ENCODE measurements around the gene SRPX2.

SRPX2 gene

DNA sequence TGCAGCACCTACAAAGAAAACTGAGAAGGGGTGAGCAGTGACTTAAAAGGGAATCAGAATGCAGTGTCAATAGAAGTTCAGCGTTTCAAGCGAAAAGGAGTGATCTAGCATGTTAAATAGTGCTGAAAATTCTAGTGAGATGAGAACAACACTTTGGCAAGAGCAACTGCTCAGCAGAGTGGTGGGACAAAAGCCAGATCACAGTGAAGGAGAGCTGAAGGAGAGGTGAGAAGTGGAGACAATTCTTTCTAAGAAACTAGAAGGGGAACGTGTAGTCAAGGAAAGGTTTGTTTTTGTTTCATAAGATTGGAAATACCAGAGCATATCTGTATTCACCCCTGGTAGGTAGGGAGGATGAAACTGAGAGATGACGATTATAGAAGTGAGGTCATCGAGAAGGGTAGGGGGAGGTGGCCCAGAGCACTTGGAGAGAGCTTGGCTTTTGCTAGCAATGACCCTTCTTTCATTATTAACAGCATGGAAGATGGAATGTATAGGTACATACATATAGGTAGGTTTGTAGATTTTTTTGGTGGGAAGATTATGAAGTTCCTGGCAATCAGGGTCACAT is 33.7 kb downstream of the SRPX2 start:
- no peak overlapping the region for H3K4me3 ChIP-seq
- no peak overlapping the region for H3K27ac ChIP-seq
- H3K9me3 ChIP-seq (ENCODE audit: low read depth, low read length) = no peaks in the 10 kb centered on the region
- no peak for DNase-seq (ENCODE audit: low read depth, low spot score)
- H3K36me3 ChIP-seq (ENCODE audit: insufficient read depth, low read length) = no peaks in the 10 kb centered on the region
- H3K9ac ChIP-seq (ENCODE audit: insufficient read length) = no peak overlapping the region
- TF ChIP-seq EZH2 (IDR thresholded peaks at IDR 0.05) (no peak), POLR2AphosphoS5 (IDR thresholded peaks at IDR 0.05; ENCODE audit: borderline replicate concordance, low read depth, low read length) (no peak), FOXP2 (optimal IDR thresholded peaks at IDR 0.05; ENCODE audit: control extremely low read depth, extremely low read length, insufficient read depth) (no peak)

DNA sequence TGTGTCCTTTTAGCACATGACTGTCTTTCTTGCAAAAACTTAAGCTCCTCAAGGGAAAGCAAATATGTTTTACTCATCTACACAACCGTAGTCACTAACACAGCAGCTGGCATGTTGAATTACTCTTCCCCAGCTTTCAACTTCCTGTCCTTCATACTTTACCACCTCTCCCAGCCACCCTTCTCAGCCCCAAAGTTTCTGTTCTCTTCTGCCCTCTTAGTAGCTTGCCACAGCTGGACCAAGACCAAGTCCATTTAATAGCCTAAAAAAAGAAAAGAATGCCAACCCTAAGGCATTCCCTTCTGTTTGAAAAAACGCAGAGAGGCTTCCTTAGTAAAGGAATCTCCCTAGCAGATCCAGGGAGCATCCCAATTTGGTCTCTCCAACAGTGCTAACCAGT is 36.8 kb downstream of the SRPX2 start:
- no peak for DNase-seq (ENCODE audit: low read depth, low spot score)
- no peaks in the 10 kb centered on the region for H3K9me3 ChIP-seq (ENCODE audit: low read depth, low read length)
- no peak for TF ChIP-seq EZH2 (IDR thresholded peaks at IDR 0.05)
- H3K27ac ChIP-seq = no peak overlapping the region
- no peaks in the 10 kb centered on the region for H3K36me3 ChIP-seq (ENCODE audit: insufficient read depth, low read length)
- H3K9ac ChIP-seq (ENCODE audit: insufficient read length) = no peak overlapping the region
- no peak overlapping the region for H3K4me3 ChIP-seq

DNA sequence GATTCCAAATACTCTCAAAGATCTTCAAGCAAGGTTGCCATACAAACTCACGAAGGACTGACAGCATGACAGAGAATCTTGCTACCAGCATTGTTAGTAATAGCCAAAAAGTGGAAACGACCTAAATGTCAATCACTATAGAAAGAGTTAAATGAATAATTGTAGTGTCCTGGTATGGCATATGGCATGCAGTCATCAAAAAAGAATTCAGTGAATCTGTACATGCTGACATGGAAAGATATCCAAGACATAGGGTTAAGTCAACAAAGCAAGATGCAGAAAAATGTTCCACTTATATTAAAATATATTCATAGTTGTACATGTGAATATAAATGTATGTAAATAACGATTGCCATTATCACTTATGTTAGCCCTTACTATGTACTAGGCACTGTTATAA is 37.6 kb downstream of the SRPX2 start:
- TF ChIP-seq POLR2AphosphoS5 (IDR thresholded peaks at IDR 0.05; ENCODE audit: borderline replicate concordance, low read depth, low read length) (no peak), FOXP2 (optimal IDR thresholded peaks at IDR 0.05; ENCODE audit: control extremely low read depth, extremely low read length, insufficient read depth) (no peak), EZH2 (IDR thresholded peaks at IDR 0.05) (no peak)
- H3K9ac ChIP-seq (ENCODE audit: insufficient read length) = no peak overlapping the region
- no peaks in the 10 kb centered on the region for H3K36me3 ChIP-seq (ENCODE audit: insufficient read depth, low read length)
- no peak for DNase-seq (ENCODE audit: low read depth, low spot score)
- no peak overlapping the region for H3K27ac ChIP-seq
- no peak overlapping the region for H3K4me3 ChIP-seq
- H3K9me3 ChIP-seq (ENCODE audit: low read depth, low read length) = no peaks in the 10 kb centered on the region

DNA sequence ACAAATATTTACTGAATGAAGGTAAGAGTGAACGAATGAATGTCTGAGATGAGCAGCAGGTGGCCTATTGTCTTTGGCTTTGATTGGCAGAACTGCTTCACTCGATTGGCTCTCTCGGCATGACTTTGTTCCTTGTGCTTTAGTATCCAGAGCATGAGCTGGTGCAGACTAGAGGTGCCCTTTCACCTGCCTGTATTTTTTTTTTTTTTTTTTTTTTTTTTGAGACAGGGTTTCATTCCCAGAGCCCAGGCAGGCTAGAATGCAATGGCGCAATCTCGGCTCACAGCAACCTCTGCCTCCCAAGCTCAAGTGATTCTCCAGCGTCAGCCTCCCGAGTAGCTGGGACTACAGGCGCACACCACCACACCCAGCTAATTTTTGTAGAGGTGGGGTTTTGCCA is 38.9 kb downstream of the SRPX2 start:
- H3K27ac ChIP-seq = no peak overlapping the region
- TF ChIP-seq POLR2AphosphoS5 (IDR thresholded peaks at IDR 0.05; ENCODE audit: borderline replicate concordance, low read depth, low read length) (no peak), EZH2 (IDR thresholded peaks at IDR 0.05) (no peak), FOXP2 (optimal IDR thresholded peaks at IDR 0.05; ENCODE audit: control extremely low read depth, extremely low read length, insufficient read depth) (no peak)
- DNase-seq (ENCODE audit: low read depth, low spot score) = no peak
- no peak overlapping the region for H3K4me3 ChIP-seq
- no peaks in the 10 kb centered on the region for H3K36me3 ChIP-seq (ENCODE audit: insufficient read depth, low read length)
- no peak overlapping the region for H3K9ac ChIP-seq (ENCODE audit: insufficient read length)
- no peaks in the 10 kb centered on the region for H3K9me3 ChIP-seq (ENCODE audit: low read depth, low read length)

DNA sequence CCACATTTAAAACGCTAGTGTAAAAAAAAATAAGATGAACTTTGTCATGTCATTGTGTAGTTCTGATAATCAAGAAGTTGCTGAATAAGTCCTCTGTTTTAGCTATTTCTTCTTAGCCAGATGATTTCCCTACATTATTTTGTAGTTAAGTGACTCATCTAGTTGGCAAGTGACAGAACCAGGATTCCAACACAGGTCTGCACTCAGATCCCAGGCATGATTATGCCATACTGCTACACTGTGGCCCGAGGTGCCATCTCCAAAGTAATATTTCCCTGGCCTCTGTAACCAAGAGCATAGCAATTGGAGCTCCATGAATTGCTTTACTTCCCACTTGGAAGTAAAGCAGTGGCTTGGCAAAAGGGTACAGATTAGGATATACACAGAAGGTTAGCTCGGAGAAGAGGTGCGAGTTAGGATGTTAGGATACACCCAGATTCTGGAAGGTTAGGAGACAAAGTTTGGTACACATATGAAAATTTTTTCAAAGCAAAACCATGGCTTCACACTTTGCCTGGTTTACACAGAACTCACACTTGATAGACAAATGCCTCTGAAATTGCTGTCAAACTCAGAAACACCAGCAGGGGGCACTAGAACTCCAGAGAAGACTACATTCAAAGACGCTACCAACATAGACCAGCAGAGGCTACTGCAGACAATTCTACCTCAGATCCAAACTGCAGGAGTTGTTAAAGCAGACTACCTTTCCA is 41.4 kb downstream of the SRPX2 start:
- H3K36me3 ChIP-seq (ENCODE audit: insufficient read depth, low read length) = no peaks in the 10 kb centered on the region

DNA sequence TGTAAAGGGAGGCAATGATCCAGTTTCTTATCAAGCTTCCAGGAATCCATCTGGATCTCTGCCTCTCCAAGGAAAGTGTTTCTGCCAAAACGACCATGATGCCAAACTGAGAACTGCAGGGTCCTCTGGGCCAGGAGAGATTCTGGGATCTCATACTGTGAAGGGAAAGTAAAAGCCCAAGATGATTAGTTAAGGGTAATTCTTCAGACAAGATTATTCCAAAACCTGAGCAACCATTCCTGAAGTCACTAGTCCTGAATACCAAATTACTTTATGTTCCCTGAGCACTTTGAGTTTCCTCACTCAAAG is 42.0 kb downstream of the SRPX2 start:
- H3K9me3 ChIP-seq (ENCODE audit: low read depth, low read length) = no peaks in the 10 kb centered on the region
- no peak overlapping the region for H3K4me3 ChIP-seq
- TF ChIP-seq EZH2 (IDR thresholded peaks at IDR 0.05) (no peak), FOXP2 (optimal IDR thresholded peaks at IDR 0.05; ENCODE audit: control extremely low read depth, extremely low read length, insufficient read depth) (no peak), POLR2AphosphoS5 (IDR thresholded peaks at IDR 0.05; ENCODE audit: borderline replicate concordance, low read depth, low read length) (no peak)
- H3K9ac ChIP-seq (ENCODE audit: insufficient read length) = no peak overlapping the region
- H3K36me3 ChIP-seq (ENCODE audit: insufficient read depth, low read length) = no peaks in the 10 kb centered on the region
- no peak for DNase-seq (ENCODE audit: low read depth, low spot score)
- no peak overlapping the region for H3K27ac ChIP-seq

More for the DNA sequence above, 41.4 kb downstream of the SRPX2 start:
- Histone ChIP-seq H3K9ac (ENCODE audit: insufficient read length) (no peak overlapping the region), H3K27ac (no peak overlapping the region), H3K4me3 (no peak overlapping the region), H3K9me3 (ENCODE audit: low read depth, low read length) (no peaks in the 10 kb centered on the region)
- peak; percentile 66 for DNase-seq (ENCODE audit: low read depth, low spot score)
- TF ChIP-seq POLR2AphosphoS5 (IDR thresholded peaks at IDR 0.05; ENCODE audit: borderline replicate concordance, low read depth, low read length) (no peak), FOXP2 (optimal IDR thresholded peaks at IDR 0.05; ENCODE audit: control extremely low read depth, extremely low read length, insufficient read depth) (no peak), EZH2 (IDR thresholded peaks at IDR 0.05) (no peak)

DNA sequence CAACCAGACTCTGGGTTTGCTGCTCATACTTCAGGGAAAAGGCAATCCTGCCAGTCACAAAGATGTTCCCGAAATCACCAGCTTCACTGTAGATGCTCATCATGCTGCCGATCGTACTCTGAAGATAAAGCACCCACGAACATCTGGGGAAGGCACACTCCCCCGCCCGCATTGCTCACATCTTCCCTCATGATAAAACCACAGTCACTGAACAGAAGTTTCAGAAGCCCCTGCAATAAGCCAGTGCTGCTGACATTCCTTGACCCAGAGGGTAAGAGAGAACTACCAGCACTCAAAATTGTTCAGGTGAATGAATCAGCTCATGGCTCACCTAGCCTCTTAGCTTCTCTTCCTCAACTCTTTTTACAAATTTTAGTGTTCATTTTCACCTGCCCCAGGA is 43.1 kb downstream of the SRPX2 start:
- no peak overlapping the region for H3K4me3 ChIP-seq
- no peak for TF ChIP-seq FOXP2 (optimal IDR thresholded peaks at IDR 0.05; ENCODE audit: control extremely low read depth, extremely low read length, insufficient read depth)
- TF ChIP-seq EZH2 (IDR thresholded peaks at IDR 0.05) = no peak
- TF ChIP-seq POLR2AphosphoS5 (IDR thresholded peaks at IDR 0.05; ENCODE audit: borderline replicate concordance, low read depth, low read length) = no peak
- DNase-seq (ENCODE audit: low read depth, low spot score) = no peak
- H3K9me3 ChIP-seq (ENCODE audit: low read depth, low read length) = no peaks in the 10 kb centered on the region
- no peak overlapping the region for H3K27ac ChIP-seq
- no peak overlapping the region for H3K9ac ChIP-seq (ENCODE audit: insufficient read length)
- H3K36me3 ChIP-seq (ENCODE audit: insufficient read depth, low read length) = no peaks in the 10 kb centered on the region

DNA sequence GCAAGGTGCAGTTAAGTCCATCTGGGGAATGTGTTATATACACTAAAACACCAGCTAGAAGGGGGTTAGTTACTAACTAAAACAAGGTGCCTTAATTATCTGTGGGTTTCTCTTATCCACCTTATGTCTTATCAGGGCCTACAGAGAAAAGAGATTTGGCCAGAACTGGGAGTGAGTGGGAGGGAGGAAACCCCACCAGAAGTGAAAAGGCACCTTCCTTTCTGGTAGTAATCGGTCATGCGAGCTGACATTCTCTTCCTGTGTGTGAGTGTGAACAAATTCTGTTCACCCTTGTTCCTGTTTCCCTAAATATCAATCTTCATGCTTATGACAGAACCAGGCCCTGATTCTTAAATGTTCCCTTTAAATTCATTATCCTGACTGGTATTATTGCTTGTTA is 43.5 kb downstream of the SRPX2 start:
- no peak overlapping the region for H3K4me3 ChIP-seq
- no peak overlapping the region for H3K27ac ChIP-seq
- no peaks in the 10 kb centered on the region for H3K9me3 ChIP-seq (ENCODE audit: low read depth, low read length)
- TF ChIP-seq POLR2AphosphoS5 (IDR thresholded peaks at IDR 0.05; ENCODE audit: borderline replicate concordance, low read depth, low read length) (no peak), EZH2 (IDR thresholded peaks at IDR 0.05) (no peak), FOXP2 (optimal IDR thresholded peaks at IDR 0.05; ENCODE audit: control extremely low read depth, extremely low read length, insufficient read depth) (no peak)
- no peak overlapping the region for H3K9ac ChIP-seq (ENCODE audit: insufficient read length)
- DNase-seq (ENCODE audit: low read depth, low spot score) = no peak
- H3K36me3 ChIP-seq (ENCODE audit: insufficient read depth, low read length) = no peaks in the 10 kb centered on the region

DNA sequence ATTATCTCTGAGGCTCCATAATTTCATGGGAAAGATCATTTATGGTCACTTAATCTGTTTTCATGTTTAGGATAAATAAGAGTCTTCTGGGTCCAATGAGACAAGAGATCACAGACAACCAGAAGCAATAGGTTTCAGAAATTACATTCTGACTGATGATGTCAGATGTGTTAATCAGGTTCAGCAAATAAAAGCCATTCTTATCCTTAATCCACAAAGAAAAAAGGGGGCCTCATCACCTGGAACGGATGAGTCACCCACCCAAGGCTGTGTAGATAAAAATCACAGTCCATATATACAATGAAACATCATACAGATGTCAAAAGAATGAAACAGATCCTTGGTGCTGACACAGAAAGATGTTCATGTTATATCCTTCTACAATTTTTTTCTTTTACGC is 51.3 kb downstream of the SRPX2 start:
- no peak overlapping the region for H3K9ac ChIP-seq (ENCODE audit: insufficient read length)
- no peak for DNase-seq (ENCODE audit: low read depth, low spot score)
- H3K36me3 ChIP-seq (ENCODE audit: insufficient read depth, low read length) = no peaks in the 10 kb centered on the region
- H3K4me3 ChIP-seq = no peak overlapping the region
- no peaks in the 10 kb centered on the region for H3K9me3 ChIP-seq (ENCODE audit: low read depth, low read length)
- no peak overlapping the region for H3K27ac ChIP-seq
- no peak for TF ChIP-seq FOXP2 (optimal IDR thresholded peaks at IDR 0.05; ENCODE audit: control extremely low read depth, extremely low read length, insufficient read depth)

Data from SK-N-MC (cell line).